Measurements from ENCODE around the gene MTUS2.

GRCh38 chr13:29336356-29336755 is 516.2 kb downstream of the MTUS2 start:
- TF ChIP-seq CTCF (IDR thresholded peaks at IDR 0.05) (no peak), POLR2AphosphoS5 (IDR thresholded peaks at IDR 0.05) (no peak)

All from suprapubic skin (tissue), 3 donors.